Pancreas (tissue), 10 donors: ENCODE results near the gene EGFR. TPM values are rescaled to one million over a fixed set of nuclear protein-coding genes. Genes with fewer than 3 reads are reported as not detected.

ENCODE experiments used
- ATAC-seq, 4 donors: fragments of 200-7000 bp; cut with Tn5 transposase; one replicate each; pipeline versions ENCODE4 v1.8.0 to v1.9.1; 2020; ENCODE audit warnings: mild to moderate bottlenecking in 4 of 4, moderate library complexity in 4 of 4
- DNase-seq, 6 donors: peaks; one replicate each; pipeline ENCODE4 v3.0.0-alpha.2; 2020
- FAIRE-seq: peaks from 2 replicates; lab custom pipeline; 2012; peaks lifted over from hg19 to GRCh38; lab: Jason Lieb, UNC
- H3K27ac ChIP-seq, 4 donors: fragments of 200-600 bp; sonication (generic); 1 replicate in 3 of 4; 2 replicates in 1 of 4; pipeline versions ENCODE4 v1.5.0 to v1.8.0; 2020
- H3K27me3 ChIP-seq, 4 donors: fragments of 200-600 bp; one replicate each; pipeline ENCODE4 v1.8.0; 2021
- H3K36me3 ChIP-seq, 3 donors: fragments of 200-600 bp; sonication (generic) in 1 of 3; one replicate each; pipeline versions ENCODE4 v1.5.0 to v1.8.0; 2020 to 2021
- H3K4me1 ChIP-seq, 3 donors: fragments of 200-600 bp; one replicate each; pipeline ENCODE4 v1.8.0; 2021
- H3K4me3 ChIP-seq, 4 donors: fragments of 200-600 bp; sonication (generic) in 2 of 4; one replicate each; pipeline versions ENCODE4 v1.5.0 to v1.8.0; 2020 to 2021
- H3K9me3 ChIP-seq, 4 donors: fragments of 200-600 bp; one replicate each; pipeline ENCODE4 v1.8.0; 2021
- WGBS, 2 donors: extraction: QIAGEN DNeasy Blood & Tissue Kit; methylation state at CpG; one replicate each; pipeline ENCODE4 v1.1.7; 2013; 5-methylcytosine and 5-hydroxymethylcytosine counted together
- intact Hi-C, 3 donors: fragments of 100-400 bp; cut with DNase I; formaldehyde crosslinking; loops; one replicate each; pipeline versions ENCODE4 v1.11.1 to v1.14.2; 2022
- polyA plus RNA-seq, 2 donors: library from polyadenylated mRNA; stranded (reverse); fragments of 200-250 nt; gene quantifications; one replicate each; pipeline ENCODE4 v1.2.3, GENCODE V29; 2013
- total RNA-seq, 6 donors: library from RNA; stranded (reverse); fragmentation: NEBNext Ultra II Directional in 4 of 6; extraction: Animal tissue kit (Norgen Biotek cat#: 25700) in 4 of 6; gene quantifications; one replicate each; pipeline versions ENCODE4 v1.2.1 to v1.2.4, GENCODE V29; 2021 to 2023
- TF ChIP-seq, protein P1 (sequence below), 4 donors: fragments of 200-600 bp; sonication (generic) in 3 of 4; IDR thresholded peaks; one replicate each; pipeline versions ENCODE4 v1.5.0 to v1.8.0; 2021; ENCODE audit warnings: antibody characterized with exemption in 4 of 4
- donor health status: healthy with polysubstance abuse.
- donor health status: DM: no; HTN: no; CAD: no; lungs with moderate emphysema.
- donor health status: DM: no; HTN: no; CAD: no.
- donor health status: control.
- donor health status: control.
- donor health status: Bipolar disorder and iron deficiency.
- donor health status: DM: yes; HTN: yes; CAD: no.
- donor health status: DM: no; HTN: no; CAD: no.
- donor health status: DM: no; HTN: no; CAD: no.
- donor health status: DM: yes; HTN: yes; CAD: no.

The EGFR gene
- total and polyA plus RNA-seq, 8 donors: 5.5 to 38.8 (median 30.3) TPM

DNA sequence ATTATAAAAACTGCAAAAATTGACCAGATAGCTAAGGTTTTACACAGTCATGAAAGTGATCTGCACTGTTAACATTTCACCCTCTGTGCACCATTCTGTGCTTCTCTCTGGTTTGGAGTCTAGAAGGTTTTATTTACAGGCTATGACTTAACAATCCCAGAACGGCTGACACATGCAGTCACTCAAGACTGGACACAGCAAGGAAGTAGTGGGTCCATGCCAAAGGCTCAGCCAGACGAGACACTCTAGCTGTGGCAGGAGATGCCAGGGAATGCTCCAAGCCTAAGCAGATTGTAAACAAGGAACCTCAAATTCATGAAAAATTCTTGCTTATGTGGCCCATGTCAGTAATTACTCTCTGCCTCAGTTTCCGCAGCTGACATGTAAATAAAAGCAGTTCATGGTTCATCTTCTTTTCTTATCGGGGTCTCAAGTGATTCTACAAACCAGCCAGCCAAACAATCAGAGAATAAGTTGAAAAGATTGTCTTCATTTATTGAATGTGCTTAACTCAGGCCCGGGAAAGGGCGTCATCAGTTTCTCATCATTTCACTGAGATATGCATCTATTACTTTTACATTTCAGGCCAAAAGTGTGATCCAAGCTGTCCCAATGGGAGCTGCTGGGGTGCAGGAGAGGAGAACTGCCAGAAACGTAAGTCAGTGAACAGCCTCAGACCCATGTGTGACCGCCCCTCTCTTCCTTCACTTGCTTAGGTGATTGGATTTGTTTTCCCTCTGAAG, 132.1 kb downstream of the EGFR start:
- no peaks in the 10 kb centered on the region for H3K9me3 ChIP-seq
- no peaks in the 10 kb centered on the region for H3K4me1 ChIP-seq
- DNase-seq (no peak), FAIRE-seq (no peak), ATAC-seq (no peak)
- peaks cover 0 to 72% (median 3%) of the 10 kb centered on the region in 3 donors for H3K36me3 ChIP-seq
- H3K27me3 ChIP-seq: no peaks in the 10 kb centered on the region
- TF ChIP-seq, protein P1, sequence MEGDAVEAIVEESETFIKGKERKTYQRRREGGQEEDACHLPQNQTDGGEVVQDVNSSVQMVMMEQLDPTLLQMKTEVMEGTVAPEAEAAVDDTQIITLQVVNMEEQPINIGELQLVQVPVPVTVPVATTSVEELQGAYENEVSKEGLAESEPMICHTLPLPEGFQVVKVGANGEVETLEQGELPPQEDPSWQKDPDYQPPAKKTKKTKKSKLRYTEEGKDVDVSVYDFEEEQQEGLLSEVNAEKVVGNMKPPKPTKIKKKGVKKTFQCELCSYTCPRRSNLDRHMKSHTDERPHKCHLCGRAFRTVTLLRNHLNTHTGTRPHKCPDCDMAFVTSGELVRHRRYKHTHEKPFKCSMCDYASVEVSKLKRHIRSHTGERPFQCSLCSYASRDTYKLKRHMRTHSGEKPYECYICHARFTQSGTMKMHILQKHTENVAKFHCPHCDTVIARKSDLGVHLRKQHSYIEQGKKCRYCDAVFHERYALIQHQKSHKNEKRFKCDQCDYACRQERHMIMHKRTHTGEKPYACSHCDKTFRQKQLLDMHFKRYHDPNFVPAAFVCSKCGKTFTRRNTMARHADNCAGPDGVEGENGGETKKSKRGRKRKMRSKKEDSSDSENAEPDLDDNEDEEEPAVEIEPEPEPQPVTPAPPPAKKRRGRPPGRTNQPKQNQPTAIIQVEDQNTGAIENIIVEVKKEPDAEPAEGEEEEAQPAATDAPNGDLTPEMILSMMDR (IDR thresholded peaks at IDR 0.05): no peak
- intact Hi-C loops: no loop called here
- H3K4me3 ChIP-seq: no peak overlapping the region
- H3K27ac ChIP-seq: no peak overlapping the region
- 93 to 94% methylated on average over 8 of the region's 8 CpGs for WGBS, 2 donors

DNA sequence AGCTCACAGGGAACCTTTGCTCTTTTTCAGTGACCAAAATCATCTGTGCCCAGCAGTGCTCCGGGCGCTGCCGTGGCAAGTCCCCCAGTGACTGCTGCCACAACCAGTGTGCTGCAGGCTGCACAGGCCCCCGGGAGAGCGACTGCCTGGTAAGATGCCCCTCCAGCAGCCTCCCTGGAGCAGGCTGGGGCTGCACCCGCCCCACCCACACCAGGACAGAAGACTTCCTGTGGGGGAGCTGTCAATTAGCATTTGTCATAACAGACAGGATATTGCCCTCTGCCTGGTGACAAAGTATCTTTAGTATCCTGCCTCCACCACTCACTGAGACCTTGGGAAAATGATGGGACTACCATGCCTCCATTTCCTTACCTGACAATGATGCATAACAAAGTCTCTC, 133.7 kb downstream of the EGFR start:
- ATAC-seq (no peak), FAIRE-seq (no peak), DNase-seq (no peak)
- intact Hi-C loops: no loop called here
- H3K9me3 ChIP-seq: no peaks in the 10 kb centered on the region
- TF ChIP-seq, protein P1 (IDR thresholded peaks at IDR 0.05): no peak
- 95 to 97% methylated on average over 6 of the region's 6 CpGs for WGBS, 2 donors
- no peak overlapping the region for H3K4me3 ChIP-seq
- H3K27me3 ChIP-seq: no peaks in the 10 kb centered on the region
- no peak overlapping the region for H3K27ac ChIP-seq
- peaks cover 0 to 75% (median 13%) of the 10 kb centered on the region in 3 donors for H3K36me3 ChIP-seq
- no peaks in the 10 kb centered on the region for H3K4me1 ChIP-seq

DNA sequence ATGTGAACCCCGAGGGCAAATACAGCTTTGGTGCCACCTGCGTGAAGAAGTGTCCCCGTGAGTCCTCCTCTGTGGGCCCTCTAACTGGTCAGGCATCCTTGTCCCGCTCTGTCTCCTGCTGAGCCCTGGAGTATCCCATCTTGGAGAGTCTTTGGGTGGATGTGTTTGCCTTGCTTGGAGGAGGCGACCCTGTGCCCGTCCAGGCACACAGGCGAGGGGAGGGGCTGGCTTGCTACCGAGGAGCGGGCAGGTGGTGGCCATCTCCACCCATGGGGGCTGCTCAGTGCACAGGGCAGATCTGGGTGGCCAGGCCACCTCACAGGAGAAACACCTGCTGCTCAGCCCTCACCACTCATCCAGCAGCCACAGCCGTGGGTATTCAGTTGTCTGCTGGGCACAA, 135.3 kb downstream of the EGFR start:
- no peaks in the 10 kb centered on the region for H3K4me1 ChIP-seq
- WGBS, 2 donors: 92 to 96% methylated on average over 10 of the region's 10 CpGs
- H3K36me3 ChIP-seq: peaks cover 0 to 85% (median 13%) of the 10 kb centered on the region in 3 donors
- no peaks in the 10 kb centered on the region for H3K27me3 ChIP-seq
- no peak for FAIRE-seq
- no peak overlapping the region for H3K4me3 ChIP-seq
- H3K27ac ChIP-seq: no peak overlapping the region
- no peak for ATAC-seq
- intact Hi-C loops: no loop called here
- H3K9me3 ChIP-seq: no peaks in the 10 kb centered on the region
- DNase-seq: peak in 1 of 6 donors; percentile 57
- TF ChIP-seq, protein P1 (IDR thresholded peaks at IDR 0.05): no peak

DNA sequence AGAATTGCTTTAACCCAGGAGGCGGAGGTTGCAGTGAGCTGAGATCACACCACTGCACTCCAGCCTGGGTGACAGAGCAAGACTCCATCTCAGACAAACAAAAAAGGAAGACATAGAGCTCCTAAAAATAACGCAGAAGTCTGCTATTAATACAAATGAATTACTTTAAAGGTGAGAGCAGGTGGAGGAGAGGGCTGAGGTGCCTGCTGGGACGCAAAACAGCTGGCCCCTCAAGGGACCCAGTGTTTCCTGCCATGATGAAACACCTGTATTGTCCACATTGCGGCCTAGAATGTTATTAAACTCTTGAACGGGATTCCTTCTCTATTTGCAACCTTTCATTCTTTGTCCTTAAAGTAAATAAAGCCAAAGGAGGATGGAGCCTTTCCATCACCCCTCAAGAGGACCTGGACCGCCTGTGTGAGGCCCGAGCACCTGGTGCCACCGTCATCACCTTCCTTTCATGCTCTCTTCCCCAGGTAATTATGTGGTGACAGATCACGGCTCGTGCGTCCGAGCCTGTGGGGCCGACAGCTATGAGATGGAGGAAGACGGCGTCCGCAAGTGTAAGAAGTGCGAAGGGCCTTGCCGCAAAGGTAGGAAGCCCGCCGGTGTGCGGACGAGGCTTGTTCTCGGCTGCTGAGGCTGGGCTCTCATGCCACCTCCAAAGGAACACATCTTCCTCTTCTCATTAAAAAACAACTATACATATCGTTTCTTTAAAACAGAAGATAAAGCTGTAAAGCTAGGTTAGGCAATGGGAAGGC, 136.7 kb downstream of the EGFR start:
- ATAC-seq: no peak
- DNase-seq: no peak
- FAIRE-seq: no peak
- no peaks in the 10 kb centered on the region for H3K9me3 ChIP-seq
- H3K36me3 ChIP-seq: peaks cover 0 to 94% (median 13%) of the 10 kb centered on the region in 3 donors
- no peaks in the 10 kb centered on the region for H3K4me1 ChIP-seq
- intact Hi-C loops: no loop called here
- no peak overlapping the region for H3K4me3 ChIP-seq
- 90 to 92% methylated on average over 24 of the region's 24 CpGs for WGBS, 2 donors
- no peak overlapping the region for H3K27ac ChIP-seq
- H3K27me3 ChIP-seq: no peaks in the 10 kb centered on the region
- TF ChIP-seq, protein P1 (IDR thresholded peaks at IDR 0.05): no peak
